GM19452 (cell line): Measurements from ENCODE around the gene CENPP.

ENCODE experiments used
- ATAC-seq: cut with Tn5 transposase; IDR thresholded peaks from one replicate; pipeline ENCODE4 v1.9.1; 2021; ENCODE audit not compliant: unreplicated experiment

Gene CENPP

DNA sequence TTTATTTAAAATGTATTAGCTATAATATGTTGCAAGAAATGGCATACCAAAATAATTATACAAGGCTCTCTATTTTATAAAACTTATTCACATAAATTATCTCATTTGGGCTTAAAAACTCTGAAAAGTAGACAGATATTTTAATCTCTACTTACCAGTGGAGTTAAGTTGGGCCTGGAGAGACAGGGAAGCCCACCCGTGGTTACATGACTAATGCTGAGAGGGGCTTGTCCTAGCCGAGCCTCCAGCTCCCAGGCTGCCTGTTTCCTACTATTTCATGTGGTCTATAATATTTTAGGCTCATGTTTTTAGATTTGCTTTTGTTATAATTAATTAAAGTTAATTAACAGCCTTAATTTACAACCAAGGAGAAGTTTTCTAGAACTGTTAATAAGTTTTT is 177.4 kb downstream of the CENPP start:
- ATAC-seq: no peak

DNA sequence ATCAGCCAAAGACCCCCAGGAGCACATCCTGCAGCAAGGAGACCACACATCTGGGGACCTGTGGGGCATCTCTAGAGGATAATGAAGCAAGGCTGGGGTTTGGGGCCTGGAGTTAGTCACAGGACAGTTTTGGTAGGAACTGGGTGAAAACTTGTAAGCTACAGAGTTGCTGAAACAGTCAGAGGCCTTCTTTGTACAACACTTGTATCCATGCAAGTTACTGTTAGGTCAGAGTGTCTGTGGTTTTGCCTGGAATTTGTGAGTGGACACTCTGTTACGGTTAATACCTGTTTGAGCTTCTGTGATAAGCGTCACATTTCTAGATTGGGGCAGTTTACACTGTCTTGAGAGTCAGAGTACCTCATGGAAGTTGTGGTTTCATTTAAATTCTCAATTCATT is 179.1 kb downstream of the CENPP start:
- no peak for ATAC-seq

DNA sequence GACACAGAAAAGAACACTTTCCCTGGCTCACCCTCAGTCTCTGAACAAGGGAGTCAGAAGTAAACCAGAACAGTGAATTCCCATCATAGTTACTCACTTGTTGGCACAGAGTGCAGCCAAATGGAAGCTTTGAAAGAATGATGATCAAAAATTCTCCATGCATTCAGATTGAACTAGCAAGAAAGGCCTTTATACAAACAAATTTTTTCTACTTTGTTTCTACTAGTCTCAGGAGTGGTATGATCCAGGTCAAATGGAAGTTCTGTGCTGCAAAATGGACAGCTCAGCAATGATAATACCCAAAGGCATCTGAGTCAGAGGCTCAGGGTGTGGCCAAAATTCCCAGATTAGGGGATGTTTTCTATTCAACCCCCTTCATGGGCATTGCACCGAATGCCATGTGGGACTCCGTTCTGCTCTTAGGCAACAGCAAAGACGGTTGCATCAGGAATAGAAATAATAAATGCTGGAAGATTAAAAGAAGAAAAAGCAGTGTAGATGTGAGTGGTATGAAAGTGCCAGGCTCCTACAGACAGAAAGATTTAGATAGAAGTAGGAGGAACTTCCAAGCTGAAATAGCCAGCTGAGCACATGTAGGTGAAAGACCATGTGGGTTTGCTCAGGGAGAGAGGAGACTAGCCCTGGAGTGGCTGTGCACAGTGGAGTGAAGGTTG is 180.6 kb downstream of the CENPP start:
- ATAC-seq: no peak

DNA sequence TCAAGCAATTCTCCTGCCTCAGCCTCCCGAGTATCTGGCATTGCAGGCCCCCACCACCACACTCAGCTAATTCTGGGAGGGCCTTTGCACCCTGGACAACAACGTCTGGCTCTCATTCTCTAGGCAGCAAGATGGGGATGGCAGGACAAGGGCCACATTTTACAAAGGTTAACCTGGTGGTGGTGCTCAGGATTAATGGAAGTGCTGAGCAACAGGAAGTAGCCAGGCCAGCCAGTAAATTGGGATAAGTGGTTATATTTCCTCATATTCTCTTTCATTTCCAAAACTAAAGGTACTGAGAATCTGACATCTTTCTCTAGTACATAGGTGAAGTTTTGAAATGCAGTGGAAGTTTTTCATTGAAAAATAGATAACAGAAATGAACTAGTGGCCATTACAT is 181.3 kb downstream of the CENPP start:
- ATAC-seq: no peak

DNA sequence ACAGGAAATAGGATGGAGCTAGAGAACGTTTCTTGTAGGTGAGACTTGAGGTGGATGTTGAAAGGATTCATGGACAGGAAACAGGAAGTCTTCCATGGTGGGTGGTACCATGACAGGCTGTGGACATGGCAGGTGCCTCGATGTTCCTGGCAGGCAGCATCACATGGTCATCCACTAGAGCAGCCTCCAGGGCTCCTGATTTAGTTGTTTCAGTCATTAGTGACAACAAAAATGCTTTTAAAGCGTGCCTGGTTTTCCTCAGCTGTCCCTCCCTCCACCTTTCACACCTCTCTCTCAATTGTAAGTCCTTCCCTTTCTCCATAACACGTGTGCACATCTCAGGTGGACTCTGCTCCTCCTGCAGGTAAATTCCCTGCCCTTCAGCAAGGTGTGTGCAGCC is 181.7 kb downstream of the CENPP start:
- no peak for ATAC-seq

DNA sequence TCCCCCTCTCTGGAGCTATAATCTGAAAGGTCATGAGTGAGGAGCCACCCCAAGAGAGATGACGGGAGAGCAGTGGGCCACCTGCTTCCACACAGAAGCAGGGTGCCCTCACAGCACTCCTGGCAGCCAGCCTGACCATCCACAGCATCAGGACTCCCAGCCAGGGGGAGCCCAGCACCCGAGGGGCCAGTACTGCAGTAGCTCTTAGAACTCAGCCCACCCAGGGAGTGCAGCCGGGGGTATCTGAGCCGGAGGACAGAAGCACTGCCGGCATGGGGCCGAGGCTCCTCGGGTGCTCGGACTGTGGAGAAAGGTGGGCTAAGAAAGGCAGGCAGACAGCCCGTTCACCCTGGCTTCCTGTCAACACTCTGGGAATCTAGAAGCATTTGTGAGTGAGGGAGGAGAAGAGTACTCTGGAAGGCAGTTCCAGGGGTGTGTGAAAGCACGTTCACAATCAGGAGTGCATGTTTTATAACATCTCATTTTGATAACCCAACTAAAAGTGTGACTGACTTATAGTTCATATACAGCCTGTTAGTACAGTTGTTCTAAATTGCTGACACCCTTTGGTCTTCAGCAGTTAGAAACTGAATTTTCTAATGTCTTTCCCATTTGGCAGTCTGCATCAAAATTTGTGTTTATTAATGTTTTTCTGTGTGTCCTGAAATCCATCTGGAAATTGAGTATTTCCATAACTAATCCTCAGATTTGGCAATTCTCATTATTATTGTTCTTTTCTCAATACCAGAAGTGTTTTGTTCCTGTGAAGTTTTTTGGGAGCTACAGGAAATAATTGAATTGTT is 182.5 kb downstream of the CENPP start:
- ATAC-seq: no peak

DNA sequence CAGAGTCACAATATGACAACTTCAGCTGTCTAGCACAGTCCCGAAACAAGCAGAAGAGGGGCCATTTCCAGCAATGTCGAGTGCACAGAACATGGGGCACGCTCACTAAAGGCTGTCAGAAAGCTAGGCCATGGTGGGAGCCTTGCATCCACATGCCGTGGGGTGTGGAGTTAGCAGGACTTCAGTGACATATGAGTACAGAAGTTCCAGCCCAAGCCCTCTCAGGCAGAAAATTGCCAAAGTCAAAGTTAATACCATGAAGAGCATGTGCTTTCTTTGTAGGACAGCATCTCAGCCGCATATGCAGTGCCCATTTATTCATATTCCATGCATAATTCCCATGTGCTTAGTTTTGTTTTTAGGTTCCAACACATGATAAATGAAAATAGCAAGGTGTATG is 183.3 kb downstream of the CENPP start:
- no peak for ATAC-seq

DNA sequence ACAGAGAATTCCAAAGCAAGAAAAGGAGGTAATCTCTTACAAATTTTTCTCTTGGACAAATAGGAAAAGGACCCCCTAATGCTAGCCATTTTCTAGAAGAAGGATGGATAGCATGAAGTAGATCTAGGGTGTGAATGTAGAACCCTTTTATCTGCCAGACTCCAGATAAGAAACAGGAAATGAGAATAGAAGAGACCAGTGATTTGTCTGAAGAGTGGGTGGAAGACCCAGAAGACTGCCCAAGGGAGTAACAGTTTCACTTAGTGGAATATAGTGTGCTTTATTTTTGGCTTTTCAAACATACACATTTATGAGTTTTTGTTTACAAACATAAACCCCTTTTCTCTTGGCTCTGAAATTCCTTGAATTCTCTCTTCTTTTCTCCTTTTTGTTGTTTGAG is 185.0 kb downstream of the CENPP start:
- no peak for ATAC-seq

DNA sequence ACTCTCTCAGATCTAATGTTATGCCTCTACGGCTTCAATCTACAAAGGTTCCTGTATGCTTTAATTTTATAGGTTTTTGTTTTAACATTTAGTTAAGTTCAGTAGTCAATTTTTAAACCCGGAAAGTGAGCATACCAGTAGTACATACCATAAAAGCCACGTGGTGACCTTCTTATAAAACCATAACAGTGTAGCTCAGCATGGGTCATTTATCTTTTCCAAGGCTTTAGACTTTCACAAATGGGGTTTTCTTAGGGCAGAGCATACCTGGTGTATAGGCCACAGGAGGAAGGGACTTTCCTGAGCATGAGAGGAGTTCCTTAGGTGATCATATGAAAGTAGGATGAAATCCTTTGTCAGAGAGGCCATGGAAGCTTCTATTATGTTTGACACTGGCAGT is 186.9 kb downstream of the CENPP start:
- ATAC-seq: no peak

DNA sequence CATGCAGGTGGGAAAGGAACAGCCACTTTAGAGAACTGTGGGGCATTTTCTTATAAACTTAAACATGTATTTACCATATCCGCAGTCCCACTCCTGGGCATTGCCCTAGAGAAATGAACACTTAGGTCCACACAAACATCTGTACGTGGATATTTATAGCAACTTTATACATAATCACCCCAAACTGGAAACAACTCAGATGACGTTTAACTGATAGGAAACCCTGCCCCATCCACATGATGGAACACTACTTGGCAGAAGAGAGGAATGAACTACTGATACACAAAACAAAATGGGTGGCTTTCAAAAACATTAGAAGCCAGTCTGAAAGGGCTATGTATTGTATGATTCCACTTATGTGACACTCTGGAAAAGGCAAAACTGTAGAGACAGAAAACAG is 187.6 kb downstream of the CENPP start:
- ATAC-seq: no peak

DNA sequence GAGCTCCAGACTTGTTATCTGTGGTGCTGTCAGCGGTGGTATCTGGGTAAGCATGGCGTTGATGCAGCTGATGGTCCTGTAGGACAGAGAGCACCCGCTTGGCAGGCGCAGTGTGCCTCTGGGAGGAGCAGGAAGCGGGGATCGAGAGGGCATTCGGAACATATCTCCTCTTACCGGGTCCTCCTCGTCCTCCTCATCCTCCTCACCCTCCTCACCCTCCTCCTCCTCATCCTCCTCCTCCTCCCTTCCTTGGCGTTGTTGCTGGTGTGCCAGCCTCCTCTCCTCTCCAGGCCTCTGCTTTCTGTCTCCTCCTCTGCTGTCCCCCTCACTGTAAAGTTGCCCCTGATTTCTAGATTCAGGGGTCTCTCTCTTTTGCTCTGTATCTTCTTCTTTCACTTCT is 188.9 kb downstream of the CENPP start:
- no peak for ATAC-seq

DNA sequence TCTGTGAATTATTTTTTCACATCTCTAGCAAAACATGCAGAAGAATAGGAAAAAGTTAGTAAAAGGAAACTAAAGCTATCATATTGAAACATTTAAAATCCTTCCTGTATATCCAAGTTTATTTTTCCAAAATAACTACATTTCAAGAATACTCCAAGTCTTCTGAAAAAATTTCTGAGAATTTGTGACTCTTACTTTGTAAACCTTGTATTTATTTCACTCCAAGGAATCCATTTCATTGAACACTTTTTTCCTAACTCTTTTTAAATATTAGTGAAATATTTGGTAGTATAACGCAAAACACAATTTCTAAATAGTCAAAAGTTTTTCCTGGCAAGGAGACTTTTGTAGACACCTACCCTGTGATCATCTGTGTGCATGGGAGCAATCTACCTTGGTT is 190.8 kb downstream of the CENPP start:
- no peak for ATAC-seq

DNA sequence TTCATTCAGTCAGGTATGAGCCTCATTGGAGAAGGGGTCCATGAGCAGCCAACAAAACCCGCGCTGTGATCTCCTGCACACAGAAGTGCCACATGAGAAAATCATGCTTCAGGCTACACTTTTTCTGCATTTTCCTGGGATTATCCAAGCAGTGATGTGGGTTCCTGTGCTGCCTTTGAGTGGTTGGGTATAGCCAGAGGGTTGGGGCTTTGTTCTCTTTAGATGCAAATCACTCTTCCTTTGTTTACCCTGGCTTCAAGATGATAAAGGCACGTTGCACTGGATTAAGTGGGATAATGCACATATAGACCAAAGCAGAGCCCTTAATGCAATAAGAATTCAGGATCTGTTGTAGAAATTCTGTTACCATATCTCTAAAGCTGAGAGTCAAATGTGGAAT is 191.3 kb downstream of the CENPP start:
- ATAC-seq: no peak

DNA sequence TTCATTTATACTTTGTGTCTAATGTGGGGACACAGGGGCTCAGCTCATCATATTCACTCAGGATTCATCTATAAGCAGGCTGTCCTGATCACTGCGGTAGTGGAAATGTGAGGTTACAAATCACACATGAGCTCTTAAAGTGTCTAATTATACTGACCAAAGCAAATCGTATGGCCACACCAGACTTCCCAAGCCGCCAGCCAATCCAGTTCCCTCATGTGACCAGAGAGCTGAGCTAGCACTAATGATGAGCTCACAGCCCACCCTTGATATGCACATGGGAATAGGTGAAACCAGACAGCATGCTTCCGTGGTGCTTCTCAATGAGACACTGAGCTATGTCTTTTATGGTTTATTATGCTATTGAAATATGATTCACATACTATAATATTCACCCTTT is 192.4 kb downstream of the CENPP start:
- ATAC-seq: no peak

DNA sequence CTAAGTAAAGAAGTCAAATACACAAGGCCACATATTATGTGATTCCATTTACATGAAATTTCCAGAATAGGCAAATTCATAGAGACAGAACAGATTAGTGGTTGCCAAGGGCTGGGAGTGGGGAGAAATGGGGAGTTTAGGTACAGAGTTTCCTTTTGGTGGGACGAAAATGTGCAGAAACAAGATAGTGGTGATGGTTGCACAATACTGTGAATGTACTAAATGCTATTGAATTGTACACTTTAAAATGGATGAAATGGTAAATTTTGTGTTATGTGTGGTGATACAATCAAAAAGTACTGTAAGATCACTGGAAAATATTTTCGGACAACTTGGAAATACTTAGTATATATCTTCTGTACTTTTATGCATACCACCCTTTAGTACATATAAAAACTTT is 195.1 kb downstream of the CENPP start:
- no peak for ATAC-seq

DNA sequence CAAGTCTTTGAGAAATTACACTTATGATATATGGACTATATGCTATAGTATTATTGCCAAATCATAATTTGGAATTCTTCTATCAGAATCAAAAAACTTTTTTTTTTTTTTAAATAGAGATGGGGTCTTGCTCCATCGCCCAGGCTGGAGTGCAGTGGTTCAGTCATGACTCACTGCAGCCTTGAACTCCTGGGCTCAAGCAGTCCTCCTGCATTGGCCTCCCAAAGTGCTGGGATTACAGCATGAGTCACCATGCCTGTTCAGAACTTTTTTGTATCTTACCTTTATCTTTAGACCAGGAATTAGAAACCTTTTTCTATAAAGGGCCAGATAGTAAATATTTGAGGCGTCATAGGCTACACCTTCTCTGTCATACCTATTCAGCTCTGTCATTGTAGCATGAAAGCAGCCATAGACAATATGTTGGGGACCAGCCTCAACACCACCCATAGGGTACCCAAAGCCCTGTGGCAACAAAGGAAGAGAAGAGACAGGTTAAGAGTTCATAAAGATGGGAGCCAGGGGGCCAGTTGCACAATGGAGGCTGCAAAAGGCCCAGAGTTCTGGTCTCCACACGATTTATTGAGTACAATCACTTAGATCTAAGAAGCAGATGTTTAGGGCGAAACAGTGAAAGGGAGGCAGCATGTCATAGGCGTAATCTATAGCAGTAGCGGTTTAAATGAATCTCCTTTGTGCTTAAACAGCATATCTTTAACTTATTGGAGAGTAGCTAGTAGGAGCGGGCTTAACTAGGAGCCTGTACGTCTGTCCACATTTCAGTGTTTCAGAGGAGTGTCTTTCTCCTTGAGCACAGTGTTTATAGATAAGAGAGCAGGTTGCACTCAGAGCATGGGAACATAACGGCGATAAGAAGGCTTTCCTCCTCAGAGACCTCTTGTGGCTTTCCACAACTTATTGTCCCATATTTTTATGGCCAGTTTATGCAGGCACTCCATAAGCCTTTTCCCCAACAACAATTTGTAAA is 197.5 kb downstream of the CENPP start:
- ATAC-seq: no peak

DNA sequence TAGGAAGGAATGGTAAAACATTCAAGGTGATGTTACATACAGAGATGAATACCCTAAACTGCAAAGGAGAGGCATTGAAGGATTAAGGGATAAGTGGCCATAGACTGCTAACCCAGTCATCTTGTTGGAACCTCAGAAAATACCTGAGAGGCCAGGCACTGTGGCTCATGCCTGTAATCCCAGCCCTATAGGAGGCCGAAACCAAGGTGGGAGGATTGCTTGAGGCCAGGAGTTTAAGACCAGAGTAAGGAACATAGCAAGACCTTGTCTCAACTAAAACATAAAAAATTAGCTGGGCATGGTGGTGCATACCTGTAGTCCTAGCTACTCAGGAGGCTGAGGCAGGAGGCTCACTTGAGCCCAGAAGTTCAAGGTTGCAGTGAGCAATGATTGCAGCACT is 199.1 kb downstream of the CENPP start:
- no peak for ATAC-seq

DNA sequence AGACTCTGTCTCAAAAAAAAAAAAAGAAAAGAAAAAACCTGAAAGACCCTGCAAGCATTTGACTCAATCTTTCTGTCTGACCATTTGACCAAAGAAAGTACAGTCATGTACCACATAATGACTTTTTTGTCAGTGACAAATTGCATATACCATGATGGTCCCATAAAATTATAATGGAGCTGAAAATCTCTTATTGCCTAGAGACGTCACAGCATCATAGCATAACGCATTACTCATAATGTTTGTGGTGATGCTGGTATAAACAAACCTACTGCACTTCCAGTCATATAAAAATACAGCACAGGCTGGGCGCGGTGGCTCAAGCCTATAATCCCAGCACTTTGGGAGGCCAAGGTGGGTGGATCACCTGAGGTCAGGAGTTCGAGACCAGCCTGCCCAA is 199.6 kb downstream of the CENPP start:
- no peak for ATAC-seq

DNA sequence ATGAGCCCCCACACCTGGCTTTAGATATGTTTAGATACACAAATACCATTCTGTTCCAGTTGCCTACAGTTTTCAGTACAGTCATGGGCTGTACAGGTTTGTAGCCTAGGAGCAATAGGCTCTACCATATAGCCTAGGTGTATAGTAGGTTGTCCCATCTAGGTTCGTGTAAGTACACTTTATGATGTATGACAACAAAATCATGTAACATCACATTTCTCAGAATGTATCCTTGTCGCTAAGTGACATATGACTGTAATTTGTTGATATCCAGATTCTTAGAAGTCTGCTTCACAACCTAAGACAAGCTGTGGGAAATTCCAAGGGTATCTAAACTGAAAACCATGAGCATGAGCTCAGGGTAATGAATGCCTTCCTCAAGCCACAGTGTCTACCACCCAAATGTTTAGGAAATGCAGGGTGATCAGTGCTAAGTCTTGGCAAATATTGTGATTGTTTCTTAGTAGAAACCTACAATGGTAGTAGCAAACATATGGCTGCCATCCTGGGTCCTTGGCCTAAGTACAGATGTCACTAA is 201.6 kb downstream of the CENPP start:
- ATAC-seq: no peak

DNA sequence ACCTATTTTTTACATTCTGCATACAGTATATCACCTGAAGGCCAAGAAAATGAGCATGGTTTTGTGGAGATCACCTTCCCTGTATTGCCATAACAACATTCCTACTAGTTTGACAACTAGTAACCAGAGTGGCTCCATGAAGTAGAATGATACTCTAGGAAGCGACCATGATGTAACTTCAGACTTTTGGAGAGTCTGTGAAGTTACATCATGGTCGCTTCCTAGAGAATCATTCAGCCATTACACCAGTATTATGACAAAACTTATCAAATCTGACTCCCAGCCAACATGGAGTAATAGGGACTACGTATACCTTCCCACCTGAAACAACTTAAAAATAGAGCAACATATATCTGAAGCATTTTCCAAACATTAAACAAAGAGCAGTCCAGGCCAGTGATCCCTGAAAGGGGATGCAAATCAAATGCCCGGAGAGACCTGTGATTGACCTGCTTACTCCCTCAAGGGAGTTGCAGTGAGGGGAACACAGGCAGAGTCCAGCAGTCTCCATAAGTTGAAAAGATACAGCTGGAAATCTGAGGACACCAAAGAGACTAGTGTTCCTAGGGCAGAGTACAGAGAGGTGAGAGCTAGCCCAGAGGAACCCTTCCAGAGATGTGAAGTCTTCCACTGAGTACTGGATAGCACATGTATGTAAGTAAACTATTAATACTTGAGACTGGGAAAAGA is 202.2 kb downstream of the CENPP start:
- no peak for ATAC-seq

DNA sequence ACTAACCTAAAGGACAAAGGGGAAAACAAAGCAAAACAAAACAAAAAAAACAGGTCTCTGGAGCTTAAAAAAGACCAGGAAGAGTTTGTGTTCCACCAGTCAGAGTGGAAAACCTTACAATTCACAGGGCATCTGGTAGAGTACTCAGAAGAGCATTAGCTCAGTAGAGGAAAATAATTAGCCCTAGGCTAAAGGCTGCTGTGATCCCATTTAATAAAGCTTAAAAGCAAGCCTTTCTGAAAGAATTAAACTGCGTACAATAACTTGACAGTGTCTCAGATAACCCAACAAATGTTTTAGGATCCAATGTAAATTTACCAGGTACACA is 202.7 kb downstream of the CENPP start:
- no peak for ATAC-seq
